Activated CD8-positive, alpha-beta memory T cell treated with anti-CD3 and anti-CD28 coated beads, Interleukin-2, amount 50 U/mL, for 1 hour (primary cell): ENCODE measurements around the gene TIGD4.

Source experiments
- DNase-seq: peaks from one replicate; pipeline ENCODE4 v3.0.0-alpha.2; 2020; ENCODE audit errors: extremely low read depth

TIGD4 gene

GRCh38 chr4:152719801-152720556 is 59.6 kb downstream of the TIGD4 start:
- no peak for DNase-seq
